ENCODE results near the gene PLCE1.
A peak's percentile ranks its signal among the peaks of the same experiment; 100 is the strongest.

Gene PLCE1

GRCh38 chr10:93991596-93992284 is 2.0 kb upstream of the PLCE1 start:
- H3K4me1 ChIP-seq = peaks cover 5% of the 10 kb centered on the region; the same call in 1 of the 2 replicates
- no peaks in the 10 kb centered on the region for H3K36me3 ChIP-seq
- H3K27me3 ChIP-seq = peaks cover 12% of the 10 kb centered on the region
- peak; percentile 7 for DNase-seq
- no peak for TF ChIP-seq CTCF (IDR thresholded peaks at IDR 0.05; ENCODE audit: low read depth, low read length)
- H3K9me3 ChIP-seq = no peaks in the 10 kb centered on the region
- no peak overlapping the region for H3K4me3 ChIP-seq (ENCODE audit: low read depth, low read length)

DNA sequence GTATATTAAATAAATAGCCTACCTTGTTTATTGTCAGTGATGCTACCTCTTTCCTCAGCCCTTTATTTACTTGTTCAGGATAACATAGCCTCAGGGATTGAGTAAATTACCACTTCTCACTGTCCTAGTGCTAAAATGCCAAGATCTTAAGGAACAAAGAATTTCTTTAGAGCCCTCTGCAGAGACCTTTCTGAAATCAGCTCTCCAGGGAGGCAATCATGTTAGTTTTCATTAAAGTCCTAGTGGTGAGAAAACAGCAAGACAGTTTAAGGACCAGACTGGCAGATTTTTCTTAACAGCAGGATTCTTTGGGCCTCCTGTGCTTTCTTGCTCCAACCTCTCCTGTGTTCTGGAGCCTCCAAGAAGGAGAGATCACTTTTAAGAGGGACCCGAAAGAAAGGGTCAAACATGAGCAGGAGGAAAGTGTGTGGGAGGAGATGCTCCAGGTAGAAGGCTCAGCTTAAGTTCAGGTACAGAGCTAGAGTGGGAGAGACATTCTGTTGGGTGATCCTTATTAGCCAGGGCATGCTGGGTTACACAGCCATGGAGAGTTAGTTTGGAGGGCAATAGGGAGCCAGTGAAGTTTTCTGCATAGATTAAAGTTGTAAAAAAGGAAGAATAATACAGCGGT is 1.2 kb upstream of the PLCE1 start:
- Histone ChIP-seq H3K27me3 (peaks cover 12% of the 10 kb centered on the region), H3K36me3 (no peaks in the 10 kb centered on the region), H3K4me1 (peaks cover 5% of the 10 kb centered on the region; the same call in 1 of the 2 replicates), H3K4me3 (ENCODE audit: low read depth, low read length) (no peak overlapping the region), H3K9me3 (no peaks in the 10 kb centered on the region)
- TF ChIP-seq CTCF (IDR thresholded peaks at IDR 0.05; ENCODE audit: low read depth, low read length) = peak; percentile 16; the same call in 1 of the 2 replicates
- DNase-seq = no peak

DNA sequence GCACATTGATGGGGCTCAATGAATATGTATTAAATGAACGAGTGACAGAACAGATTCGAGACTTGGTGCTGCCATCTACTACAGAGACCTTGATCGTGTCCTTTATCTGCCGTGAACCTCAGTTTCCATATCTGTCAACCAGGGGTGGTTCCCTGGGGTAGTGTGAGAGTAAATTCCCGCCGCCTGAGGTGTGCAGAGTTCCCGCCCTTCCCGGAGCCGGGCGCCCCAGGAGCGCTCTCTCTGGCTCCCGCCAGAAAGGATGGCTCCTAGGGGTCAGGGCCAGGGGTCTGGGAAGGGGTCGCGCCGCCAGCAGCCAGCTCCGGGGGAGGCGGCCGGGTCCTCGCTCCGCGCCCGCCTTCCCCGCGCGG is 333 bp upstream of the PLCE1 start:
- Histone ChIP-seq H3K4me1 (peaks cover 5% of the 10 kb centered on the region; the same call in 1 of the 2 replicates), H3K27me3 (peaks cover 12% of the 10 kb centered on the region)
- DNase-seq = no peak

GRCh38 chr10:93994438-93994801 is 689 bp downstream of the PLCE1 start:
- Histone ChIP-seq H3K4me3 (ENCODE audit: low read depth, low read length) (peak overlapping the region; percentile 57), H3K27me3 (peaks cover 12% of the 10 kb centered on the region), H3K4me1 (peaks cover 5% of the 10 kb centered on the region; the same call in 1 of the 2 replicates), H3K36me3 (no peaks in the 10 kb centered on the region), H3K9me3 (no peaks in the 10 kb centered on the region)
- TF ChIP-seq CTCF (IDR thresholded peaks at IDR 0.05; ENCODE audit: low read depth, low read length) = no peak
- DNase-seq = no peak

More for the DNA sequence above, 333 bp upstream of the PLCE1 start:
- Histone ChIP-seq H3K36me3 (no peaks in the 10 kb centered on the region), H3K4me3 (ENCODE audit: low read depth, low read length) (peak overlapping the region; percentile 41), H3K9me3 (no peaks in the 10 kb centered on the region)
- TF ChIP-seq CTCF (IDR thresholded peaks at IDR 0.05; ENCODE audit: low read depth, low read length) = no peak

DNA sequence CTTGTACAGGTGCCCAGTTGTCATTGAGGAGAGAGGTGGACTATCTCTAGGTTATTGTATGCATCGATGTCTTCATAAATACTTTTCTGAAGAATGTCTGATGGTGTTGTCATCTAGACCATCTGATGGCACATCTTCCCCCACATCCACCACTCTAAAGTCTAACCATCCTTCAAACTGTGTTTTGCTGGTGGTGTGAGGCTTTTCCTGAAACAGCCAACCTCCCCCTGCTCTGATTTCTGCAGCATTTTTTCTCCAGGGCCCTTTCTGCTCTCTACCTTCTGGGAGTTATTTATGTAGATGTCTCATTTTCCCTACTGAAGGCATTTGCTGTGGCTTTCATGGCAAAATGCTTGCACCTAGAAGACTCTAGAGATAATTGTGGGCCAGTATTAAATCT is 1.5 kb downstream of the PLCE1 start:
- peaks cover 12% of the 10 kb centered on the region for H3K27me3 ChIP-seq
- TF ChIP-seq CTCF (IDR thresholded peaks at IDR 0.05; ENCODE audit: low read depth, low read length) = no peak
- no peaks in the 10 kb centered on the region for H3K9me3 ChIP-seq
- H3K4me1 ChIP-seq = peaks cover 5% of the 10 kb centered on the region; the same call in 1 of the 2 replicates
- H3K36me3 ChIP-seq = no peaks in the 10 kb centered on the region
- no peak for DNase-seq
- H3K4me3 ChIP-seq (ENCODE audit: low read depth, low read length) = no peak overlapping the region

Data from BE2C (cell line).